ENCODE data around the gene IL22RA1. TPM values are rescaled to one million over a fixed set of nuclear protein-coding genes. Genes with fewer than 3 reads are reported as not detected.

IL22RA1 gene
- total RNA-seq, 1 donor, result not detected

DNA sequence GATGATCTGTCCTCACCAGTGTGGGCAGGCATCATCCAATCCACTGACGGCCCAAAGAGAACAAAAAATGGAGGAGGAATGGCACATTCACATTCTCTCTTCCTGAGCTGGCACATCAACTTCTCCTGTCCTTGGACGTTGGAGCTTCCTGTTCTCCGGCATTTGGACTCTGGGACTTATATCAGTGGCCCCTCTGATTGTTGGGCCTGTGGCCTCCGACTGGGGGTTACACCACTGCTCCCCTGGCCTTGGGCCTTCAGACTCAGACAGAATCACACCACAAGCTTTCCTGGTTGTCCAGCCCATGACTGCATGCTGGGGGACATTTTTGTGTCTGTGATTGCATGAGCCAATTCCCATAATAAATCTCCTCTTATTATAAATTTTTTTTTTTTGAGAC lies 24.1 kb upstream of the IL22RA1 start:
- DNase-seq (ENCODE audit: low read depth in 2 of 3, low spot score in 2 of 3), result no peak

DNA sequence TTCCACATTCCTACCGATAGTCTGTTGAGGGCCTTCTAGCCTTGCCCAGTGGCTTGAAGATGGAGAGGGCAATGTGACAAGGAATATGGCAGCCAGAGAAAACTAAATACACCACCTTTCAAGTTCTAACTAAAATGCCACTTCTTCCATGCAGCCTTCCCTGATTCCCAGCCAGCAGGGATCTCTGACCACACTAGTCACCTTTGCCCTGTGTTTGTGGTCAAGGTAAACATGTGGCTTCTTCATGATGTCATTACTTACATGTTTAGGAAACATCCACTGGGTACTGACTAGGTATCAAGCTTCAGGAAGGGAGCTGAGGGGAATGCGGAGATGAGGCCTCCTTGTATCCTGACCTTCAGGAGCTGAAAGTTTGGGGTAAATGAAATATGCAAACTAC lies 22.6 kb upstream of the IL22RA1 start:
- DNase-seq (ENCODE audit: low read depth in 2 of 3, low spot score in 2 of 3), result no peak

DNA sequence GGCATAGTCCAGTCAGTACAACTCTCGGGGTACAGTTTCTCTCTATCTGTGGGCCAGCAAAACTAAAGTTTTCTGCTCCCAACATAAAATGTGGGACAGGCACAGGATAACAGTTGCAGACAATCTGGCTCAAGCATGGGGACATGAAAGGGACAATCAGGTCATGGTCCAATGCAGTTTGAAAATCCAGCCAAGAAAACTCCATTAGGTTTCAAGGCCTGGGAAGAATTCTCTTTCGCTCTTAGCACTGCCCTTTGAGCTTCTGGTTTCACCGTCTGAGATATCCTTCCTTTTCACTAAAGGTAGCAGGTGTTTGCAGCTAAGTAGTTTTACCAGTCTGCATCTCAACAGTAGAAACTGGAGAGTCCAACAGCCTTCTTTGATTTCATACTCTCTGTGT lies 21.1 kb upstream of the IL22RA1 start:
- no peak for DNase-seq (ENCODE audit: low read depth in 2 of 3, low spot score in 2 of 3)

DNA sequence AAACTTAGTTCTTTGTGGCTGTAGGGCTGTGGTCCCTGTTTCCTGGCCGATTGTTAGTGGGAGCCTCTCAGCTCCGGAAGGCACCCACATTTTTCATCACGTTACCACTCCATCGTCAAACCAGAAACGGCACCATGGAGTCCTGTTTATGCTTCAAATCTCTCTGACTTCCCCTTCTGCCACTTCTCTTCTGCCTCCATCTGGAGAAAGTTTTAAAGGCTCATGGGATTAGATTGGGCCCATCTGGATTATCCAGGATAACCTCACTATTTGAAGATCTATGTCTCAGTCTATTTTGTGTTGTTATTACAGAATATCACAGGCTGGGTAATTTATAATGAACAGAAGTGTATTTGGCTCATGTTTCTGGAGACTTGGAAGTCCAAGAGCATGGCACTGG lies 19.3 kb upstream of the IL22RA1 start:
- DNase-seq (ENCODE audit: low read depth in 2 of 3, low spot score in 2 of 3), result peak in 1 of 3 donors; percentile 28

DNA sequence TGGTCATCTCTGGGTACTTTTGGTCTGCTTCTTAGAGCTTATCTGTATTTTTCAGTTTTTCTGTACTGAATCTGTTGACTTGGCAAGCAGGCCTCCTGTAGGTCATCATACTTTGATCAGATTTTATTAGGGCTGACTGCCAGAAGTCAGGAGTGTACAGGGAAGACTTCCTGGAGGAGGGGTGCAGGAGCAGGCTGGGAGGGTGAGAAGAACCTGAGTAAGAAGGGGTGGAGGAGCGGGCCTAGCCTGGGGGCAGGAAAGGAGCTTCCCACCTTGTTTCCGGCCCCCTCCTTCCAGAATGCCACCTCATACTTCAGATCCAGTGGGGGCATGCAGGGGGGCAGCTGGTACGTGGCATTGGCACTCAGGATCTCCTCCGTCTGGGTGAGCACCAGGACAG lies 18.3 kb upstream of the IL22RA1 start:
- DNase-seq (ENCODE audit: low read depth in 2 of 3, low spot score in 2 of 3), result no peak

DNA sequence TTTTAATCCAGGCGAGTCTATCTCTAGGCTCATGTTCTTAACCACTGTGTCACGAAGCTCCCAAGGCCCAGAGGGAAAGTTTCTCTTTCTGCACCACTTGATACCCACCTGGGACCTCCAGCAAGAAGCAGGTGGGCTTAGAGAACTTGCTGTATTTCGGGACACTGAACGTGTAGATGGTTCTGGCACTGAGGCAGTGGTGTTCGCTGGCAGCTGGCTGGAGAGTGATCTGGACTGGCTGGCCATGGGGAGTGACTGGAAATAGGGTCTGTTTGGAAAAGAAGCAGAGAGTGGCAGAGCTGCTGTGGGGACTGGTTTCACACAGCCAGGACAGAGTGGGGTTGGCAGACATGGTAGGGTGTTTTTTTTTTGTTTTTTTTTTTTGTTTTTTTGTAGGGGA lies 16.4 kb upstream of the IL22RA1 start:
- DNase-seq (ENCODE audit: low read depth in 2 of 3, low spot score in 2 of 3), result no peak

DNA sequence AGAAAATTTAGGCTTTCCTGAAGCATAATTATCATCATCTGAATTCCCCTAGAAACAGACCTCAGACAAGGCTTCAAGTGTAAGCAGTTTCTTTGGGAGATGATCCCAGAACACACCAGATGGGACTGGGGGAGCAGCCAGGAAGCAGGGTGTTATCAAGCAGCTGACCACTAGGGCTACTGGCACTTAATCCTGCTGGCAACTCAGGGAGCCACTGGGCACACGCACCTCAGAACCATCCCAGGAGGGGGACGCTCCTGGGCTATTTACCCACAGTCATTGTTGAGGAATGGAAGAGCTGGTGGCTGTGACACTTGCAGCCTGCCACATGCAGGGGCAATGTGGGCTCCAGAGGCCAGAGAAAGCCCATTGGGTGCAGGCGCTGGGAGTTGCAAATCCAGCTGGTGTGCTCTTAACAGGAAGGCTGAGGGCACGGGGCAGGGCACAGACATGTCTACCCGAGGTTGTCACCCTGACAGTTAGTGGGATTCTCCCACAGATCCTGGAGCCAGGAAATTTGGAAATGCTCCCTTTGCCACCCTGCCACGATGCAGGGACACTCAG lies 15.1 kb upstream of the IL22RA1 start:
- DNase-seq (ENCODE audit: low read depth in 2 of 3, low spot score in 2 of 3), result no peak

DNA sequence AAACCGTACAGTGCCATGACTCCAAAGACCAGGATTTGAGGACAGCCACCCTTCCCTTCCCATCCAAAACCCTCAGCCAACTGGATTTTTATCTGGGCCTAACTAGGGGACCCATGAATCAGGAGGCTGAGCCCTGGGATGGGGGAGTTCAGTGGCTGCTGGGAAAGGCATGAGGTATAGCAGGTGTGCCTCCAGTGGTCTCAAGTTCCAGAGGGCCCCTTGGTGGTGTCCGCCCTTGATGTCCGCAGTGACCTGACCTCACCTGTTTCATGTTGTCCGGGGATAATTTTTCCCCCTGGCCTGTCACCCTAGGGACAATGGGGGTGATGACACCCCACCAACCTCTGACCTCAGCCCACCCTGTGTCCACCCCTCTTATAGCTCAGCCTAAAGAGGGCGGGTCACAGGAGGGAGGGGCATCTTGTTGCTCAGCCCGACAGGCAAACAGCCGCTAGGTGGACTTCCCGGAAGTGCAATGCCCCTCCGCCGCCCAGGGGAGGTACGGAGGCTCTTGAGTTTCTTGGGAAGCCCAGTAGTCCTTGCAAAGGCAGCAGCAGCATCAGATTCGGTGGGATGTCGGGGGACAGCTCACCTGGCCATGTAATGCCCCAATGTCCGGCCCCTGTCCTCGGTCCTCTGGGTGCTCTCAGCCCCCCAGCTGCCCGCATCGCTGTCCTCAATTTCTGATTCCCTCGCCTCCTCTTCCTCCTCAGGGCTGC lies 13.8 kb upstream of the IL22RA1 start:
- DNase-seq (ENCODE audit: low read depth in 2 of 3, low spot score in 2 of 3), result no peak

DNA sequence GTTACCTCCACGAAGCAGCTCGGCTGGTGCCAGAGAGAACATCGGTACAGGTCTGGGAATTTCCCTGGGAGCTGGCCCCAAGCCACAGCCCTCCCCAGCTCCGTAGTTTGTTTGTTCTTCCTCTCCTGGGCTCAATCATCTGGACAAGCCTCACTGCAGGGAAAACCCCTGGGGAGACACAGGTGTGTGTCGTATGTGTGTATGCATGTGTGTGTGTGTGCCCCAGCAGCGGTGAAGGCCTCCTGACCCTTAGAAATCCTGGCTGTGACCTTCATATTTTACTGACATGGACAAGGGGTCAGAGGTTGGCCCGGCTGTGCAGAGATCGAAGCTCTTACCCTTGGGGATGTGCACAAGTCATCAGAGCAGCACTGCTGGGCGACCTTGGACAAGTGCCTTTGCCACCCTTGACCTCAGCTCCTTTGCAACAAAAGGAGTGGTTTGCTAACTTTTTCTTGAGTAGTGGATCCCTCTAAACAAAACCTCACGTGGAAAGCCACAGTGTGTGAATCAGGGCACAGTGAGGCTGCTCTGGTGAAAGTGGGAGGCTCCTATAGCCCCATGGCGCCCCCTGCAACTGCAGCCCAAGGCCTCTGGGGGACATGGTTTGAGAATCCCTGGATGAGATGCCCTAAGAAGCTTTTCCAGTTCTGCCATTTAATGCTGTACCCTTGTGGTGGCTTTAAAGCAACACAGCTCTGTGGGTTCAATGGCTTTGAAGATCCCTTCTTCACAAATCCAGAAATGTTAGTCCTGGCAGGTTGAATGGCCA lies 12.3 kb upstream of the IL22RA1 start:
- DNase-seq (ENCODE audit: low read depth in 2 of 3, low spot score in 2 of 3), result peak in 1 of 3 donors; percentile 7

DNA sequence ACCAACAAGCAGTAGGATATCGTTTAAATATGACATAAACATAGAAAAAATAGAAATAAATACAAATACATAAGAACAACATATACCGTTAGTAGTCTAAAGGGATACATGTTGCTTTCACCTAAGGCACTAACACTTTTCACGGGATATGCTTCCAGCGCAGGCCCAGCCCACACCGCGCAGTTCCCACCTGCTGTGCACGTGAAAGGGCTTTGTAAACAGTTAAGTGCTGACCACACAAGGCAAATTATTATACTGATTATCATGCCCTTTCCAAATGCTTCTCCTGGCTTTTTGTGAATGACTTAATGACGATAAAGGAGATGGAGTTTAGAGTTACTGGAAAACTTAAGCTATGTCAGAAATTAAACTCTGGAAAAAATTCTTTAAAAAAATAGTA lies 11.3 kb upstream of the IL22RA1 start:
- no peak for DNase-seq (ENCODE audit: low read depth in 2 of 3, low spot score in 2 of 3)

DNA sequence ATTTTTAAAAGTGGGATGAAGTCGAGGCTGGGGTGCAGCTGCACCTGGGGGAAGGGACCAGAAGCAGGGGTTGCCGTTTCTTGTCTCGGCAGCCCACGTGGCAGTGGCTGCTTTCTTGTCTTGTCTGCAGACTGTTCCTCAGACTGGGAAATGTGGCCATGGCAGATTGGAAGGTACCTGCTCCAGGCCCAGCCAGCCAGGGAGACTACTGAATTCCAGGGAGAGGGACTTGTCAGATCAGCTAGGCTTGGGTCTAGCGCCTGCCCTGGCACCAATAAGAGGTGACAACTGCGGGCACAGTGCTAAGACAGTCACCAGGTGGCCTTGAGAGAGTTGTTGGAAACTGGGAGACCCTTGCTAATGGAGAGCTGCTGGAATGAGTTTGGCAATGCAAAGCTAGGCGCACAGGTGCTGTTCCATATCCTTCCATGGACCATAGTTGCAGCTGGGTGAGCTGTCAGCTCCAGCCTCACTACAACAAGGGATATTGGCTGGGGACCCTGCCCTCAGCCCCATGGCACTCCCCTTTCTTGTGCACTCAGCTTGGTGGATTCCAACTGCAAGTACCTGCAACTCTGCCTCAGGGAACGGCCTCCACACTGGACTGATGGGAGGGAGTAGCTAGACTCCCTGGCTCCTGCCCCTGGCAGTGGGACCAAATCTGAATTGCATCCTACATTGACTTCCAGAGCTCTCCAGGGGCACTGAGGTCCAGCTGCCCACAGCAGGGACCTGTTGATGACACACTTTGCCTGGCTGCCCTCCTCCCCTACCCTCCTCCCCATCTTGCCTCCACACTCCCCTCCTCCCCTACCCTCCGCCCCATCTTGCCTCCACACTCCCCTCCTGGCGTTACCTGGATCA lies 9.9 kb upstream of the IL22RA1 start:
- no peak for DNase-seq (ENCODE audit: low read depth in 2 of 3, low spot score in 2 of 3)

DNA sequence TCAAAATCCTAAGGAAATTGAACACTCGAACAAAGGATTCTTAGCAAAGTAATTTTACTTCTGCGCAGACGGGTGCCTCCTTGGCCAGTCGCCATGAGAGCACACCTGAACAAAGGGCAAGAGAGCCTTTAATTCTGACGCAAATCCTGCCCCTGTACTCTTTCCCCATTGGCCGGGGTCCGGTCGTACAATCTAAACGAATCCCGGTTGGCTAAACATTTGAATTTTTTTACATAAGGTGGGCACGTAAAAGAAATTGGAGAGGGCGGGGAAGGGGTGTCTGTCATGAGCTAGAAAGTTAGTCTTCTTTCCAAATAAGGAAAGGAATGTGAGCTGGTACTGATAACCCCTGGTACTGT lies 8.2 kb upstream of the IL22RA1 start:
- peak in 1 of 3 donors; percentile 7 for DNase-seq (ENCODE audit: low read depth in 2 of 3, low spot score in 2 of 3)

DNA sequence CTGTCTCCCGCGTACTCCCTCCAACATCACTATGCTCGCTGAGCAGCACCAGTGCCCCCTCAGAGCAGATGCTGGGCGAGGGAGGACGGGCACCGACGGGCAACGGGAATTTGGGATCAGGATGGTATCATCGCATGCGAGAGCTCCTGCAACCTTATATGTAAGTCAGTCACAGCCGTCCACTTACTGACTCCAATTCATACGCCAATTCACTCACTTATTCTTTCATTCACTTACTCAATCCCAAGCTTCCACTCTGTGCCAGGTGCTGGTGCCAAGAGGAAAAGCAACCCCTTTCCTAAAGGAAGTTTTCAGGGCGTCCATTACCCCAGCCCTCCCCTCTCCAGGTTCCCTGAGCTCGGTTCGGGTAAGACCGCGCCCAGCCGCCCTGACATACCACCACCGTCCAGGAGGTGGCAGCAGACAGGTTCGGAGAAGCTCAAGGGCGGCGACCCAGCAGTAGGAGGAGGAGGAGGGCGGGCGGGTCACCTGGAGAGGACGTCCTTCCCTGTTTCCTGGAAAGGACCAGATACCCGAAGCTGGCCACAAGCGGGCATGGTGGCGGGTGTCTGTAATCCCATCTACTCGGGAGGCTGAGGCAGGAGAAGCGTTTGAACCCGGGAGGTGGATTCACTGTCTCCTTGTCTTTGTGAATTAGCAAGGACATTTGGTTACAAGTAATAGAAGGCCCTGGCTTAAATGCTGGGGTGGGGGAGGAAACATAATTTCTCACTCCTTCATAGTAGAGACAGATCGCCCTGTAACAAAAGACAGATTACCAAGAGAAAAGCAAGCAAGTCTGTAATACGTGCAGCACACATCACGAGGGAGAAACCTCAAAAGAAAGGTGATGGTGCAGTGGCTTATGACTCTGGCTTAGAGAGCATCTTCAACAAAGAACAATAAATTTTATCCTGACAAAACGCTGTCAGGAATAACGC lies 7.6 kb upstream of the IL22RA1 start:
- peak; percentile 69 to 77 (median 71) for DNase-seq (ENCODE audit: low read depth in 2 of 3, low spot score in 2 of 3)

DNA sequence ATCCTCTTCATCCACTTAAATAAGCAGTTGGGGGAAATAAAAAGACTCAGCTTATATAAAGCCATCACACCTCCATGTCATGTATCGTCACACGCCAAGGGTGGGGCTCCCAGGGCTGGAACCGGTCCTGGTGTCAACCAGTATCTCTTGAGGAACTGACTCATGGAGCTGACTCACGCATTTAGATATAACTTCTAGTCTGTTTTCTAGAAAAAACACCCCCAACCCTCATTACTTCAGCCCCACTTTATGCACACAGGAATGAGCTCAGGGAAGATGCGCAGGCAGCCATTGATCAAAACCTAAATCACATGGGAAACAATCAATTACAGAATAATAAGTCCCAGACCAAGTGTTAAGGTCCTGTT lies 6.9 kb upstream of the IL22RA1 start:
- peak in 1 of 3 donors; percentile 35 for DNase-seq (ENCODE audit: low read depth in 2 of 3, low spot score in 2 of 3)

DNA sequence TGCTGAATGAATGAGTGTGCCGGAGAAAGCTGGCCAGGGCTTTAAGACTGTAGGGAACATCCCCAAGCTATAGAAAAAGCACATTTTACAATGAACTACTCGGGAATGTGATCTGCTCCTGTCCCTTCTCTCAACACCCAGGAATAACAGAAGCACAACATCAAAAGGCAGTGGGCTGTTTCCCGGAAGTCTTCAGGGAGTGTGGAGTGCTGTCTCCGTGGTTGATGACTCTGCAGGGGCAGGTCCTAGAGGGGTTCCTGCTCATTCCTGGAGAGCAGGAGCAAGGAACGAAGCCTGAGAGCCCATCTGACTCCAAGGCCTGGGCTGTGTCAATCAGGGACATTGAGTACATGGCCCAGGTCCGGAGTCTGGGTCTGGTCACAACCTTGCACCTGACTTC lies 4.9 kb upstream of the IL22RA1 start:
- no peak for DNase-seq (ENCODE audit: low read depth in 2 of 3, low spot score in 2 of 3)

DNA sequence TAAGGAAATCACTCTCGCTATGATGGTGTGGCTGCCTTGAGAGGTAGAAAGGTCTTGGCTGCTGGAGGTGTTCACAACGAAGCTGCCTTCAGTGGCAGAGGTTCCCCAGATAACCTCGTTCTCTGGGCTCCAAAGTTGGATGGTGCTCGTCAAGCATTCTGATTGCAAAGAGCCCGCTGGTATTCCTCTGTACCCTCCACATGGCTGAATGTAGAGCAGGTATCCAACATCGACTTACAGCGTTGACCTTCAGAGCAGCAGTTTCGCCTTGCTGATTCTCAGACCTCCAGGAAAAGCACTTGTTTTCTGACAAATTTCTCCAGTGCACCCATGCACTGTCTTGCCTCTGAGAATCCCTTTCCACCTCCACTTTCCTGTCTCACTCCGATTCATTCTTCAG lies 4.3 kb upstream of the IL22RA1 start:
- DNase-seq (ENCODE audit: low read depth in 2 of 3, low spot score in 2 of 3), result no peak

DNA sequence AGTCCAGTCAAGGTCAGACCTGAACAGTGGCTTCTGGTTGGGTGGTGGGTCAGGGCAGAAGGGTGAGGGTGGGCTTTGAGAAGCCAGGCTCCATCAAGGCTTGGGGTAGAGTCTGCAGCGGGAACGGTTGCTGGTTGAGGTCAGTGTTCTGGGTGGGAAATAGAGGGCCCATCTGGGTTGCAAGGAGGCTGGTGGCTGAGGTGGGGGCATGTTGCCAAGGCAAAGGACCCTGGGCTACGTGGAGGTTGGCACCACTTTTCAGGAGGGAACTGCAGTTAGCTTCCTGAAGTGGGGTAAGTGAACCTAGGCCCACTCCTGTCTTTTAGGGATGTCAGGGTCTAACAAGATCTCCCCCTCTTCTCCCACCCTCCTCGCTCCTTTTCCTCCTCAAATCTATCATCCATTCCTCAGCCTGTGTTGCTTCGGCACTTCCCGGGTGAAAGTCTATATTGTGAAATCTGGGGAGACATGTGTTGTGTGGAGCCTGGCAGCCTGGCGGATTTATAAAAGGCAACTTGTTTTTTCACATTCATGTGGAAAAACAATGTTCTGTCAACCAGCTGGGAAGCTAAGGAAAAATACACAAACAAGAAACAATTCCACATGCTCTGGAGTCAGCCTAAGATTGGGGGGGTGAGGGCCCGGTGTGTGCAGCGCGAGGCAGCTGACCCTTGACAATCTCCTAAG lies 1.5 kb downstream of the IL22RA1 start:
- no peak for DNase-seq (ENCODE audit: low read depth in 2 of 3, low spot score in 2 of 3)

DNA sequence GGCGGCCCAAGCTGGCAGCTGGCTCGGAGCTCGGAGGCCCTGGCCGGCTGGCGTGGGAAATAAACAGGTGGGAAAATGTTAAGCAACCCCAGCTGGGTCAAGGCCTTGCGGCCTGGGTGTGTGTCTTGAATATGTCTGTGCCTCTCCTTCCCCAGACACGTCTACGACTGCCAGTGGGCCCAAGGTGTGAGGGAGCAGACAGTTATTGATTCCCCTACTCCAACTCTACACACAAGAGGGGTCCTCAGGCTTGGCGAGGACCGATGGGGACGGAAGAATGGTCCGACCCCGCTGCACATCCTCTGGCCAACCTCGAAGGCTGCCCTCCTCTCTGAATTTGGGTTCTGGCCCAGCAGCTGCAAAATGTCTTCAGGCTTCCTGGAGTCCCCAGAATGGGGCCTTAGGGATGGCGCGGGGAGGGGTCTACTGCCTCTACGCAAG lies 2.2 kb downstream of the IL22RA1 start:
- no peak for DNase-seq (ENCODE audit: low read depth in 2 of 3, low spot score in 2 of 3)

DNA sequence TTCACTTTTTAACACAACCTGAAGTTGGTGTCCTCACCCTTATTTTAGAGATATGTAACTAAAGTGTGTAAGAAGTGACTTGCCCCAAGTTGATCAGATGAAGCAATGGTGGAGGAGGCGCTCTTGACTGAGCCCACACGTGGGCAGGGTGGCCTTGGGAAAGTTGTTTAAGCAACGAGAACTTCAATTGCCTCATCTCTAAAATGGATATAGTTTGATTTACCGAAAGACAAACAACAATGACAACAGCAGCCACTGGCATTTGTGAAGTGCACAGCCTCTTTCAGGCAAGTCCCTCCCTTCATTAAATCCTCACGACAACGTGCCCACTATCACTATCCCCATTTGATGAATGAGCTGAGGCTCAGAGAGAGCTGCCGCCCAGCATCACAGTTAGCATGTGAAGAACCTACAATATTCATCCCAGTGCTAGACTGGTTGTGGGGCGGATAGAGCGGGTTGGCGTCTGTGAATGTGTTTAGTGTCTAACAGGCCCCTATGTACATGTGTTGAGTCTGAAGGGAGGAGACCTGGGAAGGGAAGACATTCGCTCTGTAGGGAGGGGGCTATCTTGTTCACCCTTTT lies 3.0 kb downstream of the IL22RA1 start:
- no peak for DNase-seq (ENCODE audit: low read depth in 2 of 3, low spot score in 2 of 3)
